SK-N-MC (cell line): ENCODE results near the gene EXT2.

ENCODE experiments used
- EZH2 ChIP-seq: fragments of 200-600 bp; sonication (generic); IDR thresholded peaks from one replicate; pipeline ENCODE4 v1.6.1; 2017; ENCODE audit warnings: antibody characterized with exemption
- POLR2AphosphoS5 ChIP-seq: IDR thresholded peaks from 2 replicates; pipeline ENCODE4 v1.6.1; 2012; ENCODE audit warnings: mild to moderate bottlenecking, low read depth, low read length, borderline replicate concordance

DNA sequence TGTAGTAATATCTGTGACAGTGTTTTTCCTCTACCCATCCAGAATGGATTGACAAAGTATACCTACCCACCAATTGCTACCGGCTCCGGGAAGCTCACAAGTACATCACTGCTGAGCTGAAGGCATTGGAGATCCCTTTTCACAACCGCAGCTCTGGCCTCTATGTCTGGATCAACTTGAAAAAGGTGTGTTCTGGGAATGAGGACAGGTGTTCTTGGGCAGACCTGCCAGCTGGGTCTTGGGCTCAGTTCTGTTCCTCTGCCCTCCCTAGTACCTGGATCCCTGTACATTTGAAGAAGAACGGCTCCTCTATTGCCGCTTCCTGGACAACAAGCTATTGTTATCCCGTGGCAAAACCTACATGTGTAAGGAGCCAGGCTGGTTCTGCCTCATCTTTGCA lies 37.2 kb upstream of the EXT2 start:
- TF ChIP-seq EZH2 (no peak), POLR2AphosphoS5 (no peak)
